Keratinocyte (primary cell): ENCODE data around the gene PPM1H.

ENCODE experiments used
- EZH2 ChIP-seq: IDR thresholded peaks from one replicate; pipeline ENCODE4 v1.6.1; 2012; ENCODE audit warnings: inconsistent platforms, mild to moderate bottlenecking, low read length, moderate library complexity
- TF ChIP-seq, protein P1 (sequence below), 3 experiments: IDR thresholded peaks in 1 of 3; conservative IDR thresholded peaks in 1 of 3; optimal IDR thresholded peaks in 1 of 3; 2 replicates in 2 of 3; 3 replicates in 1 of 3; pipeline versions ENCODE3 to v1.5.1; 2011; ENCODE audit warnings: low read length in 3 of 3, mild to moderate bottlenecking in 3 of 3, moderate library complexity in 2 of 3, control low read depth in 1 of 3, inconsistent platforms in 1 of 3; ENCODE audit not compliant: insufficient read depth in 2 of 3; ENCODE audit errors: extremely low read depth in 1 of 3

DNA sequence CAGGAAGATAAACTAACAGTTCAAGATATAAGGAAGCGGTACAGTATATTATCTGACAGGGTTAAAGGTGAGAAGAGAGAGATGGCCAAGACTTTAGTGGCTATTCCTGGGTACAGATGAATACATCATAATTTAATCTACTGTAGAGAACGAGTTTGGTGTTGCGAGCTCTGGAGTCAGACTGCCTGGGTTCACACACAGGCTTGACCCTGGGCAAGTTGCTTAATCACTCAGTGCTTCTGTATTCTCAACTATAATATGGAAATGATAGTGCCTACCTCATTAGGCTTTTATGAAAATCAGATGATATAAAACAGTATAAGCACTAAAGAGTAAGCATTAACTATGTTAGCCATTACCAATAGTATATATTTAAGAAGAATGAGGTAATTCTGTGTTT lies 3.5 kb downstream of the PPM1H start:
- TF ChIP-seq, protein P1, sequence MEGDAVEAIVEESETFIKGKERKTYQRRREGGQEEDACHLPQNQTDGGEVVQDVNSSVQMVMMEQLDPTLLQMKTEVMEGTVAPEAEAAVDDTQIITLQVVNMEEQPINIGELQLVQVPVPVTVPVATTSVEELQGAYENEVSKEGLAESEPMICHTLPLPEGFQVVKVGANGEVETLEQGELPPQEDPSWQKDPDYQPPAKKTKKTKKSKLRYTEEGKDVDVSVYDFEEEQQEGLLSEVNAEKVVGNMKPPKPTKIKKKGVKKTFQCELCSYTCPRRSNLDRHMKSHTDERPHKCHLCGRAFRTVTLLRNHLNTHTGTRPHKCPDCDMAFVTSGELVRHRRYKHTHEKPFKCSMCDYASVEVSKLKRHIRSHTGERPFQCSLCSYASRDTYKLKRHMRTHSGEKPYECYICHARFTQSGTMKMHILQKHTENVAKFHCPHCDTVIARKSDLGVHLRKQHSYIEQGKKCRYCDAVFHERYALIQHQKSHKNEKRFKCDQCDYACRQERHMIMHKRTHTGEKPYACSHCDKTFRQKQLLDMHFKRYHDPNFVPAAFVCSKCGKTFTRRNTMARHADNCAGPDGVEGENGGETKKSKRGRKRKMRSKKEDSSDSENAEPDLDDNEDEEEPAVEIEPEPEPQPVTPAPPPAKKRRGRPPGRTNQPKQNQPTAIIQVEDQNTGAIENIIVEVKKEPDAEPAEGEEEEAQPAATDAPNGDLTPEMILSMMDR (optimal IDR thresholded peaks at IDR 0.05 in 1 of 3, IDR thresholded peaks at IDR 0.05 in 1 of 3, conservative IDR thresholded peaks at IDR 0.05 in 1 of 3; ENCODE audit: extremely low read depth in 1 of 3, insufficient read depth in 2 of 3, low read length in 3 of 3) = no peak
- TF ChIP-seq EZH2 = no peak
